ENCODE data around the gene PLD4.
"Not testable (repeated sequence)": the region's sequence is repeated elsewhere in the genome, so short reads cannot be mapped to it uniquely, and the experiment has no call there.

The PLD4 gene

DNA sequence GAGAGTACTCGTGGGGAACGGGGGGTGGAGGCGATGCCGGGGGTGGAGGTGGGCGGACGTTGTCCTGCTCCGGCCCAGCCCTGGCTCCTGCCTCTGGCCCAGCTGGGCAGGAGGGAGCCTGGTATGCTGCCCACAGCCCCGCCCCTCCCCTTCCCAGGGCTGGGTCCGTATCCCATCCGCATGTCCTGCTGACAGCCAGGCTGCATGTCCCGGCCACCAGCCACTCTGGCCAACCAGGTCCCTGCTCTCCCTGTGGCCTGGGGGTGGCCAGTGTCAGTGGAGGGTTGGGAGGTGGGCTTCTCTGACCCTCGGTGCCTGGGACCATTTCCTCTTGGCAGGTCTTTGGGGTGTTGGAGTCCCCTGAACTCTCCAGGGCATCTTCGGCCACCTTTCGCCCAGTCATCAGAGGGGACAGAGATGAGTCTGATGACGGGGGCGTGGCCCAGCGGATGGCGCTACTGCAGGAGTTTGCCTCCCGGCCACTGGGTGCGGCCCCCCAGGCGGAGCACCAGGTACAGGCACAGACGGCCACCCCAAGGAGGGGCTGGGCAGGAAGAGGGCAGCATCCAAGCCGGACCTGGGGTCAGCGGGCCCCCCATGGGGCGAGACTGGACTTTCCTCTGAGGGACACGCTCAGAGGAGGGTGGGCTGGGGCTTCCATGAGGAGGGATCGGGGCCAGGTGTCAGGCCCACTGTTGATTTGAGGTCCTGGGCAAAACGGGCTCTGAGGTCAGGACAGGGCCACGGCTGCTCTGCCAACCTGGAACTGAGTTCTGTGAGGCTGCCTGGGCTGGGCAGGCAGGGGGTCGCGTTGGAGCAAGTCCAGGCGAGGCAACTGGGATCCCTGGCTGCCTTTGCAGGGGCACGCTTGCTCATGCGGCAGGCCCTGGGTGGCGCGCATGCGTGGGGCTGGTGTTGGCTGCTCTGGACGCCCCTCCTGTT, 39.4 kb upstream of the PLD4 start:
- no peak overlapping the region for H3K27ac ChIP-seq
- DNase-seq (ENCODE audit: low read depth, low spot score), result no peak

DNA sequence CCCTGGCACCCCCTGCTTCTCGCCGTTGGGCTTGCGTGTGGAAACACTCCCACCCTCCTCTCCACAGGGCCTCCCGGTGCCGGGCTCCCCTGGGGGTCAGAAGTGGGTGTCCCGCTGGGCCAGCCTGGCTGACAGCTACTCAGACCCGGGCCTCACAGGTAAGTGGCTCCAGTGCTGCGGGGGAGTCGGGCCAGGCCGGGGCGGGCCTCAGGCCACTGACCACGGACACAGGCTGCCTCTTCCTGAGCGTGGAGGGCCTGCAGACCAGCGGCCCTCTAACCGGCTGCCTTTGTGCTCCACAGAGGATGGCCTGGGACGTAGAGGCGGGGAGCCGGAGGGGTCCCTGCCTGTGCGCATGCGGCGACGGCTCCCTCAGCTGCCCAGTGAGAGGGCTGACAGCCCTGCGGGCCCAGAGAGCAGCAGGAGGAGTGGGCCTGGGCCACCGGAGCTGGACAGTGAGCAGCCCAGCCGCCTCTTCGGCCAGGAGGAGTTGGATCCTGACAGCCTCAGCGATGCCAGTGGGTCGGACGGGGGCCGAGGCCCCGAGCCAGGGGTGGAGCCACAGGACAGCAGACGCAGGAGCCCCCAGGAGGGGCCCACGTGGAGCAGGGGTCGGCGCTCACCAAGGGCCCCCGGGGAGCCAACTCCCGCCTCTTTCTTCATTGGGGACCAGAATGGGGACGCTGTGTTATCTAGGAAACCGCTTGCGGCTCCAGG, 38.5 kb upstream of the PLD4 start:
- DNase-seq (ENCODE audit: low read depth, low spot score), result no peak
- no peak overlapping the region for H3K27ac ChIP-seq

DNA sequence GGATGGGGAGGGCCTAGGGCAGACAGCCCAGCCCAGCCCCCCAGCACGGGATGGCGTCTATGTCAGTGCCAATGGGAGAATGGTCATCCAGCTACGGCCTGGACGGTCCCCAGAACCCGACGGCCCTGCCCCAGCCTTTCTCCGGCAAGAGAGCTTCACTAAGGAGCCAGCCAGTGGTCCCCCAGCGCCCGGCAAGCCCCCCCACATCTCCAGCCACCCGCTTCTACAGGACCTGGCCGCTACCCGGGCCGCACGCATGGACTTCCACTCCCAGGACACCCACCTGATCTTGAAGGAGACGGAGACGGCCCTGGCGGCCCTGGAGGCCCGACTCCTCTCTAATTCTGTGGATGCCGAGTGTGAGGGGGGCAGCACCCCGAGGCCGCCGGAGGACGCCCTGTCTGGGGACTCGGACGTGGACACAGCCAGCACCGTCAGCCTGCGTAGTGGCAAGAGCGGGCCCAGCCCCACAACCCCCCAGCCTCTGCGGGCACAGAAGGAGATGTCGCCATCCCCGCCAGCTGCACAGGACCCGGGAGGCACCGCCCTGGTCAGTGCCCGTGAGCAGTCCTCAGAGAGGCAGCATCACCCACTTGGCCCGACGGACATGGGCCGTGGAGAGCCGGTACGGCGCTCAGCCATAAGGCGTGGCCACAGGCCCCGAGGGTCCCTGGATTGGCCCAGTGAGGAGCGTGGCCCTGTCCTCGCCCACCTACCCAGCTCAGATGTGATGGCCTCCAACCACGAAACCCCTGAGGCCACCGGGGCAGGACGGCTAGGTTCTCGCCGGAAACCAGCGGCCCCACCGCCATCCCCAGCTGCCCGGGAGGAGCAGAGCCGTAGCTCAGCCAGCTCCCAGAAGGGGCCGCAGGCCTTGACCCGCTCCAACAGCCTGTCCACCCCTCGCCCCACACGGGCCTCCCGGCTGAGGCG, 37.7 kb upstream of the PLD4 start:
- DNase-seq (ENCODE audit: low read depth, low spot score), result no peak
- no peak overlapping the region for H3K27ac ChIP-seq

DNA sequence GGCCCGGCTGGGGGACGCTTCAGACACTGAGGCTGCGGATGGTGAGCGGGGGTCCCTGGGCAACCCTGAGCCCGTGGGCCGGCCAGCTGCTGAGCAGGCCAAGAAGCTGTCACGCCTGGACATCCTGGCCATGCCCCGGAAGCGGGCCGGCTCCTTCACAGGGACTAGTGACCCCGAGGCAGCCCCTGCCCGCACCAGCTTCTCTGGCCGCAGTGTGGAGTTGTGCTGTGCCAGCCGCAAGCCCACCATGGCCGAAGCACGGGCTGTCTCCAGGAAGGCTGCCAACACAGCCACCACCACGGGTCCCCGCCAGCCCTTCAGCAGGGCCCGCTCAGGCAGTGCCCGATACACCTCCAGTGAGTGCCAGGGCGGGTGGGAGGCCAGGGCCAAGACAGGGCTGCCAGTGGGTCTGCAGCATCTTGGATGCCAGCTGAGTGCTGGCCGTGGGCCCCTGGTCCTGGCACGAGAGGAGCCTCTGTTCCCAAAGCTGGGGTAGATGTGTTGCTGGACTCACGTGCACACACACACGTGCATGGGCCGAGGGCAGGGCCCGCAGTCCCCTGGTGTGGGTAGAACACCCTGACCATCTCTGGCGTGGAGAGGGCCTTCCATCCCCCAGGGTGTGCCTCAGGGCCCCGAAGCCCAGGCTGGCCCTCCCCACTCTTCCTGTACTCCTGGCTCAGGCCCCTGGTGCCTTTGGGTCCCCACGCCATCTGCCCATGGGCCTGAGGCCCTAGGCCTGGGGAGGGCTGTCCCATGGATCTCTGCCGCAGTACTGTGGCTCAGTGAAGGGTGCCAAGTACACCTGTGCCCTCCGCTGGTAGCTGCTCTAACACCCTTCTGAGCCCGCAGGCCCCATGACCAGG, 36.8 kb upstream of the PLD4 start:
- H3K27ac ChIP-seq, result no peak overlapping the region
- DNase-seq (ENCODE audit: low read depth, low spot score), result no peak

DNA sequence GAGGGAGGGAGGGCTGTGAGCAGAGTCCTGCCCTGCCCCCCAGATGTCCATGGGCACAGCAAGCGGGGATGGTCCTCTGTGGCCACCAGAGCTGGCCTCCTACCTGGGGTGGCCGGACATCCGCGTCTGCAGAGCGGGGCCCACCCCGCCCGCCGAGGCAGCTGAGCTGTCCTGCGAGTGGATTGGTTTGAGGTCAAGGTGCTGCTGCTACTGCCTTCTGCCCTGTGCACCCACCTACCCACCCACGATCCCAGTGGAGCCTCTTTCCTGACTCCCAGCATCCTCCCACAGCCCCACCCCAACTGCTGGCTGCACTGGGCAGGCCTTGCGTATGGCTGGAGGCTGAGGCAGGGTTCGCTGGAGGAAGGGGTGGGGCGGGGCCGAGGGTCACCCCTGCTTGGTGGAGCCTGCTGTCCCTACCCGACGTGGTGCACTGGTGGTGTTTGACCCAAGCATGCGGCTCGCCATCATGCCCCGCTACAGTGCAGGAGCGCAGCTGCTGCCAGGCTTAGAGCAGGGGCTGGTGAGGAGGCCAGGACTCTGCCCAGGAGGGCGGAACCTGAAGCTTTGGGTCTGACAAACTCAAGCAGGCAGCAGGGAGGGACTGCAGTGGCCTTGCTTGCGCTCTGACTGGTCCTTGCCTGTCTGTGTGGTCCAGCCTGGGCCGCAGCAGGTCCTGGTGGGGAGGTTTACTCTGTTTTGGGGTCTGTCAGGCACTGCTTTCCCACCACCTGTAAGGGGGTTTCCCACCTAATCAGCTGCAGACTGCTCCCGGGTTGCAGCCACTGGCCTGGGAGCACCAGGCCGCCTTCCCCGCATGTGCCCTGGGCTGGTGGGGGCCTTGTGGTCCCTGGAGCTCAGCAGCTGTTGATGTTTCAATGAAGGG, 35.9 kb upstream of the PLD4 start:
- DNase-seq (ENCODE audit: low read depth, low spot score), result no peak
- no peak overlapping the region for H3K27ac ChIP-seq

DNA sequence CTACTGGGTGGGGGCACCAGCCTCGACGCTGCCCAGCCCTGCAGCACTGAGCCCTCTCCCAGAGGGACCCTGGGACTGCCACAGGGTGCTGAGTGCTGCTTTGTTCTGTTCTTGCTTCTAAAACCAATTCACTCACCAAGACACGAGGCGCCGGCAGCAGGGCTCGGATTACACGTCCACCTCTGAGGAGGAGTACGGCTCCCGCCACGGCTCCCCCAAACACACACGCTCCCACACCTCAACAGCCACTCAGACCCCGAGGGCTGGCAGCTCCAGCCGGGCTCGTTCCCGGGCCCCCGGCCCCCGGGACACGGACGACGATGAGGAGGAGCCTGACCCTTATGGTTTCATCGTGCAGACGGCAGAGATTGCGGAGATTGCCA, 35.3 kb upstream of the PLD4 start:
- no peak overlapping the region for H3K27ac ChIP-seq
- DNase-seq (ENCODE audit: low read depth, low spot score), result no peak

DNA sequence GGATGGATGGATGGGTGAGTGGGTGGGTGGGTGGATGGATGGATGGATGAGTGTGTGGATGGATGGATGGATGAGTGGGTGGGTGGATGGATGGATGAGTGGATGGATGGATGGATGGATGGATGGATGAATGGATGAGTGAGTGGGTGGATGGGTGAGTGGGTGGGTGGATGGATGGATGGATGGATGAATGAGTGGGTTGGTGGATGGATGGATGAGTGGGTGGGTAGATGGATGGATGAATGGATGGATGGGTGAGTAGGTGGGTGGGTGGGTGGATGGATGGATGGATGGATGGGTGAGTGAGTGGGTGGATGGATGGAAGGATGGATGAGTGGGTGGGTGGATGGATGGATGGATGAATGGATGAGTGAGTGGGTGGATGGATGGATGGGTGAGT, 34.4 kb upstream of the PLD4 start:
- not testable (repeated sequence) for DNase-seq (ENCODE audit: low read depth, low spot score)

DNA sequence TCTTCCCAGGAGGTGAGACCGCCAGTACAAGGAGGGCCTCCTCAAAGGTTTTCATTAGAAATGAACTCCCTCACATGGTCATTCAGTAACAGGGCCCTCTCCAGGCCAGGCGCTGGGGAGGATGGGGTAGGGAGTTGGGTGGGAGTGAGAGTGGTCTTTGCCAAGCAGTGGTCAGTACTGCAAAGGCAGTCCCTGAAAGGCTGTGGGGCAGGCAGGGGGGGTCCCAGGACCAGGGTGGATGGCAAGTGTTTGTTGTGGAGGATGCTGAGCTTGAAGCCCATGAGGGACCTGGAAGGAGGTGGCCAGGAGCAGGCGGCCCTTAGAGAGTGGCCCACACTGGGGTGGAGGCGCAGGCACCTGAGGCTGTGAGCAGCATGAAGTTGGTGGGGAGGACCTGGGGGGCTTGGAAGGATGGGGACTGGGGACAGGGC, 33.5 kb upstream of the PLD4 start:
- DNase-seq (ENCODE audit: low read depth, low spot score), result no peak
- H3K27ac ChIP-seq, result no peak overlapping the region

More for the DNA sequence above, 34.4 kb upstream of the PLD4 start:
- not testable (repeated sequence) for H3K27ac ChIP-seq

DNA sequence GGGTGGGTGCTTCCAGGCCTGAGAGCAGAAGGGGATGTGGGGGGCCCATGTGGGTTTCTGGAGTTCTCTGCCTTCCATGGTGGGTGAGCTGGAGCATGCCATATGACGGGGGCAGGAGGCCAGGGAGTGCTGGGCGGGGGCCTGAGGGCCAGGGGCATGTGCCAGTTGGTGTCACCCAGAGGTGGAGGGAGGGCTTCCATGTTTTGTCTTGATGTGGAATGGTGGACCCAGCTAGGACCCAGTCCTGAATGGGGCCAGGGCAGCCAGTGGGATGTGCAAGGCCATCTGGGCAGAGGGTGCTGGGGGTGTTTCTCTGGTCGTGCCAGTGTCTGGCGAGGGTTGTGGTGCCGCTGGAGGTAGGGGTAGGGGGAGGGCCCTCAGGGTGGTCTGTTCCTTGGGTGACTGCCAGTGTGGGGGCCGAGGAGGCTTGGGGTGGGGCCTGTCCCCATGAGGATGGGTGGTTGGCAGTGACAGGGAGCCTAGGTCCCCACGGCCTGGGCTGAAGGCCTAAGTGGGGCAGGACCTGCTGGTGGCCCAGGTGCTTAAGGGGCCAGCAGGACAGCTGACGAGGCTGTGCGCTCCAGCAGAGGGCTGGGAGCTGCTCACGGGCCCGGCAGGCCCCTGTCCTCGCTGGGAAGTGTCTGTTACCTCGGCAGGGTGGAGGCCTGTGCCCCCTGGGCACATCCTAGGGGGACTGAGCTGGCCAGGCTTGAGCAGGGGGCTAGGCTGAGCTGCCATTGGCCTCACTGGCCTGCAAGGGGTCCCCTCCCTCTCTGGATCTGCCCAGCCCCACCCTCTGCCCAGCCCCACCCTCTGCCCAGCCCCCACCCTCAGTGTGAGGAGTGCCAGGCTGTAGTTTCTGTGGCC, 32.8 kb upstream of the PLD4 start:
- H3K27ac ChIP-seq, result no peak overlapping the region
- DNase-seq (ENCODE audit: low read depth, low spot score), result no peak

DNA sequence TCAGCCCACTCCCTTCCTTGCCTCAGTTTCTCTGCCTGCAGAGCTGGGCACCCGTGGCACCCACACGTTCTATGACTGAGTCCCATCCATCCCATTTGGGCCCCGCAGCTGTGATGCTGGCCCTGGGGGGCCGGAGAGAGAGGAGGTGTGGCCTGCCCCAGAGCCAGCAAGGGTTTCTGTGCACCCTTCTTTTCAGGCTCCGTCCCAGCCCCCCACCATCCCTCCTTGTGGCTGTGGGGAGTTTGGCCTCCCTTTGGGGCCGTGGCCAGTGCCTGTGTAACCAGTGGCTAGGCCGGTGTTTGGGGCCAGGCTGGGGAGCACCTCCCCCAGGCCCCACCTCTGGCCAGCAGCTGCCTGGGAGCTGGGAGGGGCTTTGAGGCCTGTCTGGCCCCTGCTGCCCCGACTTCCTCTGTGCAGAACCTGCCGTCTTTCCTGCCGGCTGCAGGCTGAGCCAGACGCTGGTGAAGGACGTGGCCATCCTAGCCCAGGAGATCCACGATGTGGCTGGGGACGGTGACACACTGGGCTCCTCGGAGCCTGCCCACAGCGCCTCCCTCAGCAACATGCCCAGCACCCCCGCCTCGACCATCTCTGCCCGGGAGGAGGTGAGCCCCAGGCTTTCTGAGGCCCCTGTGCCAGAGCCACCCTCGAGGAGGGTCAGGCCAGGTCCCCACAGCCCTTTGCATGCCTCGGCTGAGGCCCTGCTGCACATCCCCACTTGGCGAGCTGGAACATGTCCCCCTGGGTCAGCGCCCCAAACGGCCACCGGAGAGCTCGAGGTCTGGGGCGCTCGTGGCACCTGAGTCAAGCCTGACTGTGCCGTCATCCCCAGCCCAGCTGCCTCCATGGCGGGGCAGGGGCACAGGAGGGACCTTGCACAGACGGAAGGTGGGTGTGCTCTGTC, 31.9 kb upstream of the PLD4 start:
- DNase-seq (ENCODE audit: low read depth, low spot score), result no peak
- H3K27ac ChIP-seq, result no peak overlapping the region

DNA sequence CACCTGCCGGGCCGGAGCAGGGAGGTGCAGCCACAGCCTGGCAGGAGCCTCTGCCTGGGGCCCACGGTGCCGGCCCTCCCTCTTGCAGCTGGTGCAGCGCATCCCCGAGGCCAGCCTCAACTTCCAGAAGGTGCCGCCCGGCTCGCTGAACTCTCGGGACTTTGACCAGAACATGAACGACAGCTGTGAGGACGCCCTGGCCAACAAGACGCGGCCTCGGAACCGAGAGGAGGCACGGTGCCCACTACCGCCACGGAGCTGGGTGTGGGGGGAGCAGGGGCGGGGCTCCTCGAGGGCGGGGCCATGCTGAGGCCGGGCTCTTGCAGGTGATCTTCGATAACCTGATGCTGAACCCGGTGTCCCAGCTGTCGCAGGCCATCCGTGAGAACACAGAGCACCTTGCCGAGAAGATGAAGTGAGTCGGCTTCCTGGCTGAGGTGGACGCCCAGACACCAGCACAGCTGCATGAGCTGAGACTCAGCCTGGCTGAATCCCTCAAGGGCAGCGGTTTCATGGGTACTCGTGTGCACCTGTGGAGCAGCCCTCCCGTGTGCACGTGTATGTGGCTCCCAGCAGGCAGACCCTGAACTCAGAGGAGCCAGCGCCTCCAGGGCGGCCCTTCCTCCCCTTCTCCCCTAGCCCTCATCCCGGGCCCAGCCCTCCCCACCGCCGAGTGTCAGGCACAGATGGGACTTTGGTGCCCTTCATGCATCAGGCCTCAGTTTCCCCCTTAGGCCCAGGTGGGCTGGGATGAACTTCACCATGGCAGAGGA, 31.1 kb upstream of the PLD4 start:
- H3K27ac ChIP-seq, result no peak overlapping the region
- DNase-seq (ENCODE audit: low read depth, low spot score), result no peak

DNA sequence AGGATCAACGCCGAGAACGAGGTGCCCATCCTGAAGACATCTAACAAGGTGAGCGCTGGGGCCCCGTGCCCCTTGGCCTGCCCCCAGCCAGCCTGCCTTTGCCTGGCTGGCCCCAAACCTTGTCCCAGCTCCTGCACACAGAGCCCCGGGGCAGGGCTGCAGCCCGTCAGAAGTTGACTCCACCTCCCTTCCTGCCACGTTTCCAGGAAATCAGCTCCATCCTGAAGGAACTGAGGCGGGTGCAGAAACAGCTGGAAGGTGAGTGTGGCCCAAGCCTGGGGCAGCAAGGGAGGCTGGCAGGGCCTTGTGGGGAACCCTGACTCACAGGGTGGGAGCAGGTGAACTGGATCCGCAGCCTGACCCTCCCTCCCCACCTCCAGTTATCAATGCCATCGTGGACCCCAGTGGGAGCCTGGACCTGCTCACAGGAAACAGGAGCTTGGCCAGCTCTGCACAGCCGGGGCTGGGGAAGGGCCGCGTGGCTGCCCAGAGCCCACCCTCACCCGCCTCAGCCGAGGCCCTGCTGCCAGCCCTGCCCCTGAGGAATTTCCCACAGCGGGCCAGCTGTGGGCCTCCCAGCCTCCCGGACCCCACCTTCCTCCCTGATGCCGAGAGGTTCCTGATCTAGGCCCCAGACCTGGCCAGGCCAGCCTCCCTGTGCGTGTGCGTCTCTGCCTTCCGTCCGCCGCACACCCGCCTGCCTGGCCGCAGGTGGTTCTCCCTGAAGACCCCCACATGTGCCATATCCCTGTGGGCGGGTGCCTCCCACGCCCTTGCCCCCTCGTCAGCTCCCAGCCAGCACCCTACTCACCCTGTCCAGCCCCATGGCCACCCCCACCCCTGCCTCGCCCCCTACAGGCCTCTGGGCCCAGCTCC, 30.1 kb upstream of the PLD4 start:
- H3K27ac ChIP-seq, result no peak overlapping the region
- no peak for DNase-seq (ENCODE audit: low read depth, low spot score)

DNA sequence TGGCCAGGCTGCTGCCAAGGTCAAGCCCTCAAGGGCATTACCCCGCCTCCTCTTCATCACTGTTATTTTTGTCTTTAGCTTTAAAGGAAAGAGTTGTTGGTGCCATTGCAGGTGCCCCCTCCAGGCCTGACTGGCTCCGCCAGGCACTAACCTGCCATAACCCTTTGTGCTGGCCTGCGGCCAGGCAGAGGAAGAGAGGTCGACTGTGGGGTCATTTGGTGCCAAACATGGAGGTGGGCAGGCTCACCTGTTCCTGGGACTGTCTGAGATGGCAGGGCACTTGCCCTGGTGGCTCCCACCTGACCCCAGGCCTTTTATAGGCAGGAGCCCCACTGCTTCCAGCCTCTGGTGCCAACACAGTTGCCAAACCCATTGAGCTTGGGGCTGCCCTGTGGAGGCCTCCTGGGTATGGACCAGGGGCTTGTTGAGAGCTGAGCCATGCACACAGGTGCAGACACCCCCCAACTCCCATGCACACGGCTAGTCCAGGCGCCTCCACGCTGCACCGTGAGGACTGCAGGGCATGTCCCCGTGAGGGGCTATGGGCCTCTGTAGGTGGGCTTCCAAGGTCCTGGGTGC, 29.4 kb upstream of the PLD4 start:
- DNase-seq (ENCODE audit: low read depth, low spot score), result no peak
- H3K27ac ChIP-seq, result no peak overlapping the region

DNA sequence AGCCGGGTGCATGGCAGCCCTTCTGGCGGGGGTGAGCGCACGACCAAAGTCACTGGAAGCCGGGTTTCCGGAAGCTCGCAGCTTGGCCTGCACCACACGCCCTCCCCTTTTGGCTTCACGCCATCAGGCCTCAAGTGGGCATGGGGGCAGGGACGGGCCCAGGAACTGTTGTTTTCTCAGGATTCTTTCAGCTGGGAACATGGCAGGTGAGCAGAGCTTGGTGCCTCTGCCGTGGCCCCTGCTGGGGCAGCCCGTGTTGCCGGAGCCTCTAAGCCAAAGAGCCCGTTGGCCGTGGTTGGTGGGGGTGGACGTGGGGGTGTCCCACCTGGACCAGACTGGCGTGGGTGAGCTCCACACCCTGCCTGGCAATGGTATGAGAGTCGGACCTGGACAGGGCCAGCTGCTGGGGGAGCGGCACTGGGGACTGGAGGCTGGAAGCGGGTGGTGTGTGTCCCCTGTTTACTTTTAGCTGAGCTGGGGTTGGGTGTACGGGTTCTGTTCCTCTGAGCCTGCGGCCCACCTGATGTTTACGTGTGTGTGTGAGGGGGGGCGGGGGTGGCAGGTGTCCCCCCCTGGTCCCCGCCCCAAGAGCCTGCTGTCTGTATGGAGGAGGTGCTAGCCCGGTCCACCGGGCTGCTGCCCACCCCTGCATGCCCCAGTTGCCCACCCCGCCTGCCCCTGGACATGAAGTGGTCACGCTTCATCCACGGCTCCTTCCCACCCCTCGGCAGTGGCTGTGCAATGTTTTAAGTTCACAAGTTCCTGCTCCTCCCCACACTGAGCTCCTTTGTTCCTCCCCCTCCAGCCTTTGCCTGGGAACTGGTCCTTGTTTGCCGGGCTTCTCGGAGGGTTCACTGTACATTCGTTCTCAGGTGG, 28.7 kb upstream of the PLD4 start:
- H3K27ac ChIP-seq, result no peak overlapping the region
- DNase-seq (ENCODE audit: low read depth, low spot score), result no peak
